ENCODE results near the gene IPCEF1. TPM values are rescaled to one million over a fixed set of nuclear protein-coding genes. Genes with fewer than 3 reads are reported as not detected.

Gene IPCEF1
- total and polyA plus RNA-seq, 7 donors: 0.03 to 0.46 (median 0.24) TPM

DNA sequence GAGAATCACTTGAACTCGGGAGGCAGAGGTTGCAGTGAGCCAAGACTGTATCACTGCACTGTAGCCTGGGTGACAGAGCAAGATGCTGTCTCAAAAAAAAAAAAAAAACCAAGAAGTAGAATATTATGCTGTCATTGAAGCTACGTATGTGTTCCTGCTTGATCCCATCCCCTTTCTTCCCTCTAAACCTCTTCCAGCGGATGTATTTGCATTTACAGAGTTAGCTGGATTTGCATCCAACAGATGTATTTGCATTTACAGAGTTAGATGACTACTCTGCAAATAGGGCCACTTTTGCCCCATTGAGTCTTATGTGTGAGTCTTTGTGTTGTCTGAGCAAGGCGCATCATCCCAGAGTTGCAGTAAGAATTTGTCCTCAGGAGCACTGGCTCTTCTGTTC, 24.9 kb upstream of the IPCEF1 start:
- WGBS, 3 donors: 93 to 98% (median 94%) methylated on average over 4 of the region's 4 CpGs
- no peak overlapping the region for H3K27ac ChIP-seq
- no peaks in the 10 kb centered on the region for H3K4me1 ChIP-seq
- H3K27me3 ChIP-seq (ENCODE audit: insufficient read depth in 3 of 3, low read length in 2 of 3): no peaks in the 10 kb centered on the region
- H3K4me3 ChIP-seq: no peak overlapping the region
- DNase-seq (no peak), ATAC-seq (no peak)
- intact Hi-C loops (cut with DNase I): no loop called here
- H3K36me3 ChIP-seq (ENCODE audit: insufficient read depth in 1 of 2, low read depth in 1 of 2): no peaks in the 10 kb centered on the region
- TF ChIP-seq, protein P1, sequence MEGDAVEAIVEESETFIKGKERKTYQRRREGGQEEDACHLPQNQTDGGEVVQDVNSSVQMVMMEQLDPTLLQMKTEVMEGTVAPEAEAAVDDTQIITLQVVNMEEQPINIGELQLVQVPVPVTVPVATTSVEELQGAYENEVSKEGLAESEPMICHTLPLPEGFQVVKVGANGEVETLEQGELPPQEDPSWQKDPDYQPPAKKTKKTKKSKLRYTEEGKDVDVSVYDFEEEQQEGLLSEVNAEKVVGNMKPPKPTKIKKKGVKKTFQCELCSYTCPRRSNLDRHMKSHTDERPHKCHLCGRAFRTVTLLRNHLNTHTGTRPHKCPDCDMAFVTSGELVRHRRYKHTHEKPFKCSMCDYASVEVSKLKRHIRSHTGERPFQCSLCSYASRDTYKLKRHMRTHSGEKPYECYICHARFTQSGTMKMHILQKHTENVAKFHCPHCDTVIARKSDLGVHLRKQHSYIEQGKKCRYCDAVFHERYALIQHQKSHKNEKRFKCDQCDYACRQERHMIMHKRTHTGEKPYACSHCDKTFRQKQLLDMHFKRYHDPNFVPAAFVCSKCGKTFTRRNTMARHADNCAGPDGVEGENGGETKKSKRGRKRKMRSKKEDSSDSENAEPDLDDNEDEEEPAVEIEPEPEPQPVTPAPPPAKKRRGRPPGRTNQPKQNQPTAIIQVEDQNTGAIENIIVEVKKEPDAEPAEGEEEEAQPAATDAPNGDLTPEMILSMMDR (IDR thresholded peaks at IDR 0.05): no peak
- peaks cover 6% of the 10 kb centered on the region for H3K9me3 ChIP-seq

DNA sequence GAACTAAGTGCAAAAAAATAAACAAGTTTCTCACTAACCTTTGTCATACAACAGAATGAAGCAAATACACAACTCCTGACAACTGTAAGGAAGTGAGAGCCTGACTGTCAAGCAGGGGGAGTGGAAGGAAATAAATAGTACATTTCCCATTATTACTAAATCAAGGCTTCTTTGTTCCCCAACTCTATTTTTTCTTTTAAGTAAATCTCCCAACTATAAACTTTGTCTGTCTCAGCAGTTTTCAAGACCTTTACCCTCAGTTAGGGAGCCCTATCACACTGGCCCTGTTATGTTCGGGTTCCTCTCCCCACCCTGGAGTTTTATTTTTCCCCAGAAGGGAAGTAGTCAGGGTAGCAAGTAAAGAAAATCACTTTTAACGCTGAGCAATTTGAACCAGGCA, 24.1 kb upstream of the IPCEF1 start:
- 32 to 42% (median 40%) methylated on average over 2 of the region's 2 CpGs for WGBS, 3 donors
- no peak overlapping the region for H3K4me3 ChIP-seq
- H3K27ac ChIP-seq: no peak overlapping the region
- H3K9me3 ChIP-seq: peaks cover 6% of the 10 kb centered on the region
- intact Hi-C loops (cut with DNase I): no loop called here
- TF ChIP-seq, protein P1 (IDR thresholded peaks at IDR 0.05): no peak
- ATAC-seq: no peak
- no peak for DNase-seq
- H3K36me3 ChIP-seq (ENCODE audit: insufficient read depth in 1 of 2, low read depth in 1 of 2): no peaks in the 10 kb centered on the region
- H3K27me3 ChIP-seq (ENCODE audit: insufficient read depth in 3 of 3, low read length in 2 of 3): no peaks in the 10 kb centered on the region
- no peaks in the 10 kb centered on the region for H3K4me1 ChIP-seq

DNA sequence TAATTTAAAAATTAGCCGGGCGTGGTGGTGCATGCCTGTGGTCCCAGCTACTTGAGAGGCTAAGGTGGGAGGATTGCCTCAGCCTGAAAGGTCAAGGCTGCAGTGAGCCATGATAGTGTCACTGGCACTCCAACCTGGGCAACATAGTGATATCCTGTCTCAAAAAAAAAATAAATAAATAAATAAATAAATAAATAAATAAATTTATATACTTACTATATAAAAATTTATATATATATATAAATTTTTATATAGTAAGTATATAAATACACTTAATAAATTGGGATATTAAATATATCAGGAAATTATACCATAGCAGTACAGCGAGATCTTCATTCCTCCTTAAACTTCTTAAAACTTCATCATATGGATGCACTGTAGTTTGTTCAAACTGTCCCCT, 23.0 kb upstream of the IPCEF1 start:
- 95 to 99% (median 95%) methylated on average over 3 of the region's 3 CpGs for WGBS, 3 donors
- Histone ChIP-seq H3K4me1 (no peaks in the 10 kb centered on the region), H3K9me3 (peaks cover 6% of the 10 kb centered on the region), H3K27ac (no peak overlapping the region), H3K36me3 (ENCODE audit: insufficient read depth in 1 of 2, low read depth in 1 of 2) (no peaks in the 10 kb centered on the region), H3K4me3 (no peak overlapping the region), H3K27me3 (ENCODE audit: insufficient read depth in 3 of 3, low read length in 2 of 3) (no peaks in the 10 kb centered on the region)
- TF ChIP-seq, protein P1 (IDR thresholded peaks at IDR 0.05): no peak
- no peak for DNase-seq
- ATAC-seq: no peak
- intact Hi-C loops (cut with DNase I): no loop called here

DNA sequence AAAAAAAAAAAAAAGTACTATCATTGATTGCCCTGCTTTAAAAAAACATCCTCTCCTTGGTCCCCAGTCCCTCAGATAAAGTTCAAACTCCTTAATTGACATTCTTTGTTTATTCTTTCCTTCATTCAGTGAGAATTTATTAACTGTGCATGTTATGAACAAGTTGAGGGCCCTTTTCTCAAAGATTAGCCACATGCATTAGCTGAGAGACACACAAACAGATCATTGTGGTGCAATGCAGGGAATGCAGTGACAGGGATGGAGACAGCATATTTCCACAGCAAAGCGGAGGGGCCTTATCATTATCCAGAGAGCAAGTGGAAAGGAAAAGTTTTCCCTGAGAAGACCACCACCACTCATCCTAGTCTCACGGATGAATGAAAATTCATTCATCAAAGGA, 21.9 kb upstream of the IPCEF1 start:
- Histone ChIP-seq H3K27ac (no peak overlapping the region), H3K4me3 (no peak overlapping the region), H3K36me3 (ENCODE audit: insufficient read depth in 1 of 2, low read depth in 1 of 2) (no peaks in the 10 kb centered on the region), H3K27me3 (ENCODE audit: insufficient read depth in 3 of 3, low read length in 2 of 3) (no peaks in the 10 kb centered on the region), H3K4me1 (no peaks in the 10 kb centered on the region), H3K9me3 (peaks cover 5% of the 10 kb centered on the region)
- intact Hi-C loops (cut with DNase I): no loop called here
- TF ChIP-seq, protein P1 (IDR thresholded peaks at IDR 0.05): no peak
- ATAC-seq (no peak), DNase-seq (no peak)
- WGBS, 3 donors: 93 to 98% (median 96%) methylated on average over 2 of the region's 2 CpGs

DNA sequence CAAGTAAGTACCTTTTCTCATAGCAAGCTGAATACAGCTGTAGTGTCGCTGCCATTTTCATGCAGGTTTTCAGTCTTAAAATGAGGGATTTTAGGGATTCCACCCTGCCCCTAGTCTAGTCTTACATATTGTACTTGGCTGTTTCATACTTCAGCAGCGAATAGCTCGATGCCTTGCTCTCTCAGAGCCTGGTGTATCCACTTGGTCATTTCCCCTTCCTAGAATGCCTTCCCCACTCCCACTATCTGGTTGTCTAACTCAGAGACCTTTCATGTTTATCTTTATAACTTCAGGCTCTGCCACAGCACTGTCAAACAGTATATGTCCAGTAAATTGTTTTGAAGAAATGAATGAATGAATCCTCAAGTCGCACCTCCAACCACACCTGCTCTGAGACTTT, 21.1 kb upstream of the IPCEF1 start:
- DNase-seq: no peak
- ATAC-seq: no peak
- 86 to 93% (median 88%) methylated on average over 4 of the region's 4 CpGs for WGBS, 3 donors
- Histone ChIP-seq H3K27ac (no peak overlapping the region), H3K4me3 (no peak overlapping the region), H3K36me3 (ENCODE audit: insufficient read depth in 1 of 2, low read depth in 1 of 2) (no peaks in the 10 kb centered on the region), H3K4me1 (no peaks in the 10 kb centered on the region), H3K27me3 (ENCODE audit: insufficient read depth in 3 of 3, low read length in 2 of 3) (no peaks in the 10 kb centered on the region), H3K9me3 (no peaks in the 10 kb centered on the region)
- TF ChIP-seq, protein P1 (IDR thresholded peaks at IDR 0.05): no peak
- intact Hi-C loops (cut with DNase I): no loop called here
